Fibroblast of lung (primary cell): Measurements from ENCODE around the gene ASB18.

Source experiments
- EZH2 ChIP-seq: IDR thresholded peaks from 2 replicates; pipeline ENCODE4 v1.5.1; 2012; ENCODE audit warnings: low read length, control low read depth, mild to moderate bottlenecking; ENCODE audit errors: missing control alignments
- TF ChIP-seq, protein P1 (sequence below), 2 donors: IDR thresholded peaks in 1 of 2; conservative IDR thresholded peaks in 1 of 2; 1 replicate in 1 of 2; 2 replicates in 1 of 2; pipeline ENCODE4 v1.5.1; 2011 to 2012; ENCODE audit warnings: low read length in 2 of 2, control low read depth in 1 of 2, inconsistent platforms in 1 of 2, low read depth in 1 of 2, mild to moderate bottlenecking in 1 of 2

- TF ChIP-seq, protein P1, sequence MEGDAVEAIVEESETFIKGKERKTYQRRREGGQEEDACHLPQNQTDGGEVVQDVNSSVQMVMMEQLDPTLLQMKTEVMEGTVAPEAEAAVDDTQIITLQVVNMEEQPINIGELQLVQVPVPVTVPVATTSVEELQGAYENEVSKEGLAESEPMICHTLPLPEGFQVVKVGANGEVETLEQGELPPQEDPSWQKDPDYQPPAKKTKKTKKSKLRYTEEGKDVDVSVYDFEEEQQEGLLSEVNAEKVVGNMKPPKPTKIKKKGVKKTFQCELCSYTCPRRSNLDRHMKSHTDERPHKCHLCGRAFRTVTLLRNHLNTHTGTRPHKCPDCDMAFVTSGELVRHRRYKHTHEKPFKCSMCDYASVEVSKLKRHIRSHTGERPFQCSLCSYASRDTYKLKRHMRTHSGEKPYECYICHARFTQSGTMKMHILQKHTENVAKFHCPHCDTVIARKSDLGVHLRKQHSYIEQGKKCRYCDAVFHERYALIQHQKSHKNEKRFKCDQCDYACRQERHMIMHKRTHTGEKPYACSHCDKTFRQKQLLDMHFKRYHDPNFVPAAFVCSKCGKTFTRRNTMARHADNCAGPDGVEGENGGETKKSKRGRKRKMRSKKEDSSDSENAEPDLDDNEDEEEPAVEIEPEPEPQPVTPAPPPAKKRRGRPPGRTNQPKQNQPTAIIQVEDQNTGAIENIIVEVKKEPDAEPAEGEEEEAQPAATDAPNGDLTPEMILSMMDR (conservative IDR thresholded peaks at IDR 0.05 in 1 of 2, IDR thresholded peaks at IDR 0.05 in 1 of 2; ENCODE audit: low read depth in 1 of 2, low read length in 2 of 2), result no peak
- no peak for TF ChIP-seq EZH2
These were observed 58.1 kb downstream of the ASB18 start for GRCh38 chr2:236205867-236206645.
